ENCODE measurements around the gene TEX44.
A peak's percentile ranks its signal among the peaks of the same experiment; 100 is the strongest.

Gene TEX44

GRCh38 chr2:231642631-231643494, 50.2 kb downstream of the TEX44 start:
- H3K9me3 Mint-ChIP-seq = no peaks in the 10 kb centered on the region
- H3K27ac Mint-ChIP-seq = peak overlapping the region; percentile 95 to 99 (median 98)
- H3K27me3 Mint-ChIP-seq (ENCODE audit: low read depth) = peaks cover 5% of the 10 kb centered on the region
- peaks cover 34% of the 10 kb centered on the region for H3K4me1 Mint-ChIP-seq
- peak overlapping the region; percentile 35 to 64 (median 63) for H3K4me3 Mint-ChIP-seq
- TF ChIP-seq CTCF (IDR thresholded peaks at IDR 0.05; ENCODE audit: unreplicated experiment in 3 of 3) = no peak
- no peaks in the 10 kb centered on the region for H3K36me3 Mint-ChIP-seq (ENCODE audit: low read depth)

DNA sequence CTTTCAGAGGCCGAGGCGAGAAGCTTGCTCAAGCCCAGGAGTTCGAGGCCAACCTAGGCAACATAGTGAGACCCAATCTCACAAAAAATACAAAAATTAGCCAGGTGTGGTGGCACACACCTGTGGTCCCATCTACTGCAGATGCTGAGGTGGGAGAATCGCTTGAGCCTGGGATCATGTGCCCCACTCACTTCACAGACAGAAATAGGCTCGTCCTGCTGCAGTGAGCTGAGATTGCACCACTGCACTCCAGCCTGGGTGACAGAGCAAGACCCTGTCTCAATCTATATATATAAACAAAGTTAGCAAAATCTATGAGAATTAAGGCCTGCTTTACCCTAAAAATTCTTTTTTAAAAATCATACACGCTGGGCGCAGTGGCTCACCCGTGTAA, 50.8 kb downstream of the TEX44 start:
- Mint-ChIP-seq H3K27ac (peak overlapping the region; percentile 95 to 99 (median 98)), H3K36me3 (ENCODE audit: low read depth) (no peaks in the 10 kb centered on the region), H3K4me3 (no peak overlapping the region), H3K4me1 (peaks cover 34% of the 10 kb centered on the region), H3K27me3 (ENCODE audit: low read depth) (peaks cover 5% of the 10 kb centered on the region), H3K9me3 (no peaks in the 10 kb centered on the region)
- TF ChIP-seq CTCF (IDR thresholded peaks at IDR 0.05; ENCODE audit: unreplicated experiment in 3 of 3) = no peak

Data from nephron (organoid).